HepG2 (cell line): ENCODE data around the gene ZBTB34. TPM values are rescaled to one million over a fixed set of nuclear protein-coding genes. Genes with fewer than 3 reads are reported as not detected.

Experiments used
- CCAR2 ChIP-seq: fragments of 200-400 bp; formaldehyde crosslinking; optimal IDR thresholded peaks from 2 replicates; pipeline ENCODE3; 2018; ENCODE audit warnings: low read depth, mild to moderate bottlenecking, low read length, moderate library complexity
- CEBPZ ChIP-seq: IDR thresholded peaks from 2 replicates; pipeline ENCODE4 v1.6.1; 2012; ENCODE audit warnings: low read length, improper control_type of control experiment
- E2F5 ChIP-seq: sonication (generic); formaldehyde crosslinking; conservative IDR thresholded peaks from 2 replicates; pipeline ENCODE4 v1.4.0; 2020; ENCODE audit warnings: missing genetic modification reagents
- ESRRA ChIP-seq: sonication (generic); formaldehyde crosslinking; IDR thresholded peaks from 2 replicates; pipeline ENCODE4 v1.5.1; 2020; ENCODE audit warnings: mild to moderate bottlenecking, low read depth, missing genetic modification reagents
- GZF1 ChIP-seq: sonication (generic); formaldehyde crosslinking; IDR thresholded peaks from 2 replicates; pipeline ENCODE4 v1.5.1; 2020; ENCODE audit warnings: mild to moderate bottlenecking, missing genetic modification reagents
- JUNB ChIP-seq: sonication (generic); formaldehyde crosslinking; IDR thresholded peaks from 2 replicates; pipeline ENCODE4 v1.8.0; 2022; ENCODE audit warnings: missing genetic modification reagents, mild to moderate bottlenecking, borderline replicate concordance
- KAT7 ChIP-seq: IDR thresholded peaks from 2 replicates; pipeline ENCODE4 v1.6.1; 2018; ENCODE audit warnings: borderline replicate concordance, missing compliant biosample characterization
- SATB2 ChIP-seq: sonication (generic); formaldehyde crosslinking; IDR thresholded peaks from 2 replicates; pipeline ENCODE4 v1.5.0; 2020; ENCODE audit warnings: missing genetic modification reagents
- SKI ChIP-seq: fragments of 450-650 bp; IDR thresholded peaks from one replicate; pipeline ENCODE4 v1.6.1; 2018; ENCODE audit warnings: mild to moderate bottlenecking; ENCODE audit not compliant: partially characterized antibody
- SMC3 ChIP-seq: IDR thresholded peaks from 2 replicates; pipeline ENCODE4 v1.6.1; 2011; ENCODE audit warnings: low read length, improper control_type of control experiment
- TIGD3 ChIP-seq: sonication (generic); formaldehyde crosslinking; IDR thresholded peaks from 2 replicates; pipeline ENCODE4 v1.5.1; 2020; ENCODE audit warnings: mild to moderate bottlenecking, missing genetic modification reagents, borderline replicate concordance
- TOPORS ChIP-seq: sonication (generic); formaldehyde crosslinking; IDR thresholded peaks from 2 replicates; pipeline ENCODE4 v1.8.0; 2023; ENCODE audit warnings: mild to moderate bottlenecking, missing genetic modification reagents
- ZBTB7A ChIP-seq: sonication (generic); formaldehyde crosslinking; IDR thresholded peaks from 2 replicates; pipeline ENCODE4 v1.8.0; 2022; ENCODE audit warnings: mild to moderate bottlenecking, missing genetic modification reagents
- ZNF17 ChIP-seq: sonication (generic); formaldehyde crosslinking; IDR thresholded peaks from 2 replicates; pipeline ENCODE4 v1.5.0; 2020; ENCODE audit warnings: mild to moderate bottlenecking, missing genetic modification reagents
- ZNF318 ChIP-seq: sonication (generic); formaldehyde crosslinking; IDR thresholded peaks from 2 replicates; pipeline ENCODE4 v1.4.0; 2020; ENCODE audit warnings: mild to moderate bottlenecking, missing genetic modification reagents
- ZNF451 ChIP-seq: sonication (generic); formaldehyde crosslinking; IDR thresholded peaks from 2 replicates; pipeline ENCODE4 v1.5.0; 2020; ENCODE audit warnings: mild to moderate bottlenecking, missing genetic modification reagents
- polyA plus RNA-seq, 8 experiments: library from polyadenylated mRNA; depleted of rRNA in 3 of 8; stranded (reverse) in 7 of 8; unstranded in 1 of 8; fragments of >200 nt; fragmentation: Illumina TruSeq in 4 of 8; extraction: Trizol in 4 of 8; gene quantifications; 2 replicates each; pipeline versions ENCODE4 v1.2.1 to v1.2.3, GENCODE V29; 2011 to 2016; ENCODE audit warnings: low read depth in 4 of 8, missing spikeins in 1 of 8, mixed read lengths in 1 of 8; ENCODE audit not compliant: insufficient read depth in 1 of 8
- total RNA-seq, 5 experiments: library from RNA; depleted of rRNA; stranded (reverse); fragments of >200 nt; fragmentation: Illumina TruSeq; extraction: Trizol; gene quantifications; 2 replicates each; pipeline ENCODE4 v1.2.3, GENCODE V29; 2016; ENCODE audit warnings: low read depth in 1 of 5

Gene ZBTB34
- total and polyA plus RNA-seq, 2 of the 13 experiments (the other 11 are each of a cell fraction or from before 2014, with no cell fraction given): 5.9 to 8.7 TPM

- TF ChIP-seq CEBPZ: no peak
- no peak for TF ChIP-seq KAT7
- no peak for TF ChIP-seq SATB2 (CRISPR knock-in tag)
- no peak for TF ChIP-seq TOPORS (CRISPR knock-in tag)
- no peak for TF ChIP-seq E2F5 (CRISPR knock-in tag)
- TF ChIP-seq SMC3: no peak
- TF ChIP-seq GZF1 (CRISPR knock-in tag): no peak
- no peak for TF ChIP-seq ZNF17 (CRISPR knock-in tag)
- no peak for TF ChIP-seq CCAR2
- no peak for TF ChIP-seq JUNB (CRISPR knock-in tag)
- no peak for TF ChIP-seq TIGD3 (CRISPR knock-in tag)
- no peak for TF ChIP-seq ZNF318 (CRISPR knock-in tag)
- TF ChIP-seq SKI: no peak
- TF ChIP-seq ESRRA (CRISPR knock-in tag): no peak
- no peak for TF ChIP-seq ZNF451 (CRISPR knock-in tag)
- TF ChIP-seq ZBTB7A (CRISPR knock-in tag): no peak
These were observed 54.2 kb downstream of the ZBTB34 start, which contains the start of gene RALGPS1 (continued) for GRCh38 chr9:126914458-126915280.
